TTC549 (cell line): Measurements from ENCODE around the gene ARRB2.

Experiments
- FAIRE-seq: peaks from 2 replicates; lab custom pipeline; 2012; peaks lifted over from hg19 to GRCh38; lab: Jason Lieb, UNC

ARRB2 gene

DNA sequence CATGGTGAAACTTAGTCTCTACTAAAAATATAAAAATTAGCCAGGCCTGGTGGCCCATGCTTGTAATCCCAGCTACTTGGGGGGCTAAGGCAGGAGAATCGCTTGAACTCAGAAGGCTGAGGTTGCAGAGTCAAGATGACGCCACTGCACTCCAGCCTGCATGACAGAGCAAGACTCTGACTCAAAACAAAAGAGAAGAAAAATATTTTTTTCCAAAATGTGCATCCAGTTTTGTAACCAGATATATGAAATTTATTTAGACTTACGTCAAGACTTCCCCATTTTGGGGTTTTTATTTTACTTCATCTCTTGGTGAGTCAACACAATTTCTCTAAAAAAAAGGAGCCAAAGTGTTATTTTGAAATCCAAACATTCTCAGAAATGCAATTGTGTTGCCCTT, 55.8 kb downstream of the ARRB2 start:
- no peak for FAIRE-seq

DNA sequence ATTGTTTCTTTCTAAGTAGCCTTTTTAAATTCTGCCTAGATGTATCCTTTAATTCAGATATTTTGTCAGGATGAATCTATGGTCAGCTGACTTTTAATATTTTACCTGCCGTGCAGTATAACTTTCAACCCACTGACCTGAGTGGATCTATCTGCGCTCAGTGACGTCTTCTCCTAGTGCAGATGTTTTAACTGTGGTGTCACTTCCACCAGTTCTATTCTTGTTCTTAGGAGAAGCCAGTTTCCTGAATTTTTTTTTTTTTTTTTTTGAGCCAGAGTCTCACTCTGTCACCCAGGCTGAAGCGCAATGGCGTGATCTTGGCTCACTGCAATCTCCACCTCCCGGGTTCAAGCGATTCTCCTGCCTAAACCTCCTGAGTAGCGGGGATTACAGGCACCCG, 56.3 kb downstream of the ARRB2 start:
- no peak for FAIRE-seq

DNA sequence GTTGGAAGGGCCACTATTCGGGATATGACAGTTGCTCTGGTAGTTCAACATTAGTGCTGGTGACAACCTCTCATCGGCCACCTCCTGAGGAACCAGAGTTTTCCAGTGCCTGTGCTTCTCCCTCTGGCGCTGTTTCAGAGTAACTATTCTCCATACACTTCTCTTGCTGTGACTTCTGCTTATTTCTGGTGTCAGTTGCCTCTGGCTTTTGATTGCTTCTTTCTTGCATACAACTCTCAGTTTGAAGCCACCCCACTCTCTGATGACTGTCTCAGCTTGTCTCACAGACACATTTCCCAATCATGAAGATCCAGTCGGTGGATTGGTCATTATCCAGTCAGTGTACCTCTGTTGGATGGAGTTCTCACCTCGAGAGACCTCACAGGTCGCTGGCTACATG, 57.9 kb downstream of the ARRB2 start:
- FAIRE-seq, result no peak

DNA sequence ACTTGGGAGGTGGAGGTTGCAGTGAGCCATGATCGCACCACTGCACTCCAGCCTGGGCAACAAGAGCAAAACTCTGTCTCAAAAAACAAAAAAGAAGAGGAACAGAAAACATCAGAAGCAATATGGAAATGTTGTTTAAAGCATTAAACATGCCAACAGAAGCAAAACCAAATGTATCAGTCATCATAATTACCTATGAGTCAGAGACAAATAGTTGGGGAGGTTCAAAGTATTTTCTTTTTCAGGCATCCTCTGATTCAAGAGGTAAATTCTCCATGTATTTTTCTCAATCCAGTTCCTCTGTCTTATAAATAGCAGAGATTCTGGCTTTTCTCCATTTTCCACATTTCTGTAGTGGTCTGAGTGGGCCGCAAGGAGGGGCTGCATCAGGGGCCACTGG, 59.2 kb downstream of the ARRB2 start:
- no peak for FAIRE-seq
